Activated T-helper 17 cell treated with anti-CD3 and anti-CD28 coated beads, Interleukin-2, amount 50 U/mL, for 72 hours (primary cell): ENCODE results near the gene RSRC1. TPM values are rescaled to one million over a fixed set of nuclear protein-coding genes. Genes with fewer than 3 reads are reported as not detected.

Experiments used
- ATAC-seq: fragments of 150-1000 bp; cut with Tn5 transposase; replicated peaks from 2 replicates; pipeline ENCODE4 v1.10.0; 2021; ENCODE audit warnings: mild to moderate bottlenecking, moderate library complexity
- H3K27ac Mint-ChIP-seq: one replicate; pipeline ENCODE4 v1.8.0; 2022; ENCODE audit warnings: mixed read lengths
- H3K27me3 Mint-ChIP-seq: one replicate; pipeline ENCODE4 v1.8.0; 2022; ENCODE audit warnings: mixed read lengths
- H3K36me3 Mint-ChIP-seq: one replicate; pipeline ENCODE4 v1.8.0; 2022; ENCODE audit warnings: low read depth, mild to moderate bottlenecking, mixed read lengths
- H3K4me1 Mint-ChIP-seq: one replicate; pipeline ENCODE4 v1.8.0; 2022; ENCODE audit warnings: mixed read lengths
- H3K4me3 Mint-ChIP-seq: one replicate; pipeline ENCODE4 v1.8.0; 2022; ENCODE audit warnings: mild to moderate bottlenecking, mixed read lengths
- H3K9me3 Mint-ChIP-seq: one replicate; pipeline ENCODE4 v1.8.0; 2022; ENCODE audit warnings: mixed read lengths
- total RNA-seq, 2 donors: library from RNA; stranded (reverse); gene quantifications; one replicate each; pipeline ENCODE4 v1.2.3, GENCODE V29; 2022

Gene RSRC1
- total RNA-seq, 2 donors from 2014 or later, result 28.2 to 32.4 TPM

DNA sequence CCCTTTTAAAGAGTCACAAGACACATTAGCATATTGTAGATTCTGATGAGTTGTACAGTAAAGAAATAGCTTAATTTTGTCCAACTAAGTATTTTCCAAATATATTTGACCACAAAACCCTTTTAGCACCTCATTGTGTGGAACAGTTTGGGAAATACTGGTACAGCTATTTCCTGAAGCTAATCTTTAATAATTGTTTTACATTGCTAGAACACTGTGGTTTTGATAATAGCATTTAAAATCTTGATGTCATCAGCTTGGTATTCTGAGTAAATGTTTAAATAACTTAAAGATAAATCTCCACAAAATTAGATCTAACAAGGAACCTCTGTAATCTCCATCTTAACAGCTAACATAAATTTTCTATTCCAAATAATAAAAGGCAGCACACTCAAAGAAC, 321.1 kb downstream of the RSRC1 start:
- ATAC-seq, result no peak
- no peak overlapping the region for H3K27ac Mint-ChIP-seq
- H3K36me3 Mint-ChIP-seq, result no peaks in the 10 kb centered on the region
- no peaks in the 10 kb centered on the region for H3K9me3 Mint-ChIP-seq
- no peaks in the 10 kb centered on the region for H3K27me3 Mint-ChIP-seq
- no peaks in the 10 kb centered on the region for H3K4me1 Mint-ChIP-seq
- no peak overlapping the region for H3K4me3 Mint-ChIP-seq

DNA sequence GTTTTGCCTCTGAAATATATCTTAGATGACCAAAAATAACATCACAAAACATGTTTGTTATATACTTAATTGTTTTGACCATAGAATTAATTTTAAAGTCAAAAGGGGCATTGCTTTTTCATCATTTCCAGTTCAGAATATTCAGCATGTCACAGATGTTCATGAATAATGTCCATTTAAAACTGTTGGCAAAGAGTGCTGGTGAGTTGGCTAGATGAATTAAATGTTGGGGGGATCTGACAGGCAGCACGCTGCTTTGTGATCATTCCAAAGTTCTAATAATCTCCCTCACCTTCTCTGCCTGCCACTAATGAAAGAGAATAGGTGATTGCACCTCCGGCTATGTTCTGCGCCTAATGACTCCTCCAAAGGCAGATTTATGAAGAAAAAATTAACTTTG, 321.9 kb downstream of the RSRC1 start:
- Mint-ChIP-seq H3K27me3 (no peaks in the 10 kb centered on the region), H3K9me3 (no peaks in the 10 kb centered on the region), H3K27ac (no peak overlapping the region), H3K4me3 (no peak overlapping the region), H3K4me1 (no peaks in the 10 kb centered on the region), H3K36me3 (no peaks in the 10 kb centered on the region)
- ATAC-seq, result no peak

DNA sequence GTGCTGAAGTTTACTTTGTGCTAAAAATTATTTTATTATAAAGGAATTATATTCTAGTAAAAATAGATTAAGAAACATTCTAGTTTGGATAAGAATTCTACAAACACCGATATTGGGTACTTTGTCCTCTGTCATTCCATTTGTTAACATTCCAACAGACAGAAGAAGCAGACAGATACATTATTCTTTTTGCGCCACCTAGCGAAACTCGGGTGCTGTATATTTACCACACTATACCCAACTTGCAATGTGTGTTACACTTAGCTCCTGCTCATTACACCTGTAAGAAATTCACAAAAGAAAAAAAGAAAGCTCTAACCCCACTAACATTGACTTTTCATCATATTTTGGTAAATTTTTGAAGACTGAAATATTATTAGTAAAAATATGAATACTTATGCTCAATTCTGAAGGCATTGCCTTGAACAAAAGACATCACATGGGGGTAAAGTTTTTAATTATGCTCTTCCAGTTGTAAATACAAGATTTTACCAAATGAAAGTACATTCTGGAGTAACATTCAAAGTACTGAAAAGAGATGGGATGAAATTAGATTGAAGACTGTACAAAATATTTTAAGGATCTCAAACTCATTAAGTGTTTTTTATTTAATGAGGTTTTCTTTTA, 324.6 kb downstream of the RSRC1 start:
- Mint-ChIP-seq H3K4me3 (no peak overlapping the region), H3K27ac (no peak overlapping the region), H3K4me1 (no peaks in the 10 kb centered on the region), H3K36me3 (no peaks in the 10 kb centered on the region), H3K9me3 (no peaks in the 10 kb centered on the region), H3K27me3 (no peaks in the 10 kb centered on the region)
- ATAC-seq, result peak; percentile 47

GRCh38 chr3:158443632-158444031, 333.7 kb downstream of the RSRC1 start:
- no peak overlapping the region for H3K27ac Mint-ChIP-seq
- H3K9me3 Mint-ChIP-seq, result no peaks in the 10 kb centered on the region
- no peaks in the 10 kb centered on the region for H3K4me1 Mint-ChIP-seq
- peak; percentile 89 for ATAC-seq
- no peaks in the 10 kb centered on the region for H3K36me3 Mint-ChIP-seq
- H3K27me3 Mint-ChIP-seq, result no peaks in the 10 kb centered on the region
- no peak overlapping the region for H3K4me3 Mint-ChIP-seq

GRCh38 chr3:158447408-158447807, 337.5 kb downstream of the RSRC1 start:
- ATAC-seq, result no peak
- H3K4me3 Mint-ChIP-seq, result no peak overlapping the region
- no peaks in the 10 kb centered on the region for H3K27me3 Mint-ChIP-seq

GRCh38 chr3:158451405-158452055, 341.6 kb downstream of the RSRC1 start:
- Mint-ChIP-seq H3K4me1 (no peaks in the 10 kb centered on the region), H3K9me3 (no peaks in the 10 kb centered on the region), H3K27me3 (no peaks in the 10 kb centered on the region), H3K36me3 (no peaks in the 10 kb centered on the region), H3K27ac (no peak overlapping the region), H3K4me3 (no peak overlapping the region)
- no peak for ATAC-seq

More at GRCh38 chr3:158447408-158447807, 337.5 kb downstream of the RSRC1 start:
- Mint-ChIP-seq H3K4me1 (no peaks in the 10 kb centered on the region), H3K36me3 (no peaks in the 10 kb centered on the region), H3K9me3 (no peaks in the 10 kb centered on the region), H3K27ac (no peak overlapping the region)

DNA sequence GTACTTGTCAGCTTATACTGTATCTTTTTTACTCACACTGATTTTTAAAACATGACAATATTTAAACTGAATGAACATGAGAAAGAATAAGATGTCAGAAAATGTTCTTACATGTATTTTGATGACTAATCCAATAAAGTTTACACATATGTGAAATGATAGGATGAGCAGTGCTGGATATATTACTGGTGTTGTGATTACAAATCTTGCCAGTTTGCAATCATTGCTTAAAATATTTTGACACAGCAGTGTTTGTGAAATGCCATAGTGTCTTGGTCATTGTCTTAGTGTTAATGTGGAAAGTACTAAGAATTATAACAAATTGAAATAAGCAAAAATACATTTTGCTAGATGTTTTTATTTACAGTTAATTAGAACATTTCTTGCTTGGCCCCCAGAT, 342.4 kb downstream of the RSRC1 start:
- H3K4me3 Mint-ChIP-seq, result no peak overlapping the region
- H3K27ac Mint-ChIP-seq, result no peak overlapping the region

GRCh38 chr3:158453004-158453403, 343.1 kb downstream of the RSRC1 start:
- no peaks in the 10 kb centered on the region for H3K4me1 Mint-ChIP-seq
- no peak overlapping the region for H3K27ac Mint-ChIP-seq
- no peaks in the 10 kb centered on the region for H3K36me3 Mint-ChIP-seq
- H3K27me3 Mint-ChIP-seq, result no peaks in the 10 kb centered on the region
- no peaks in the 10 kb centered on the region for H3K9me3 Mint-ChIP-seq
- no peak for ATAC-seq
- H3K4me3 Mint-ChIP-seq, result no peak overlapping the region

More for the DNA sequence above, 342.4 kb downstream of the RSRC1 start:
- no peaks in the 10 kb centered on the region for H3K9me3 Mint-ChIP-seq
- no peaks in the 10 kb centered on the region for H3K4me1 Mint-ChIP-seq
- H3K27me3 Mint-ChIP-seq, result no peaks in the 10 kb centered on the region
- ATAC-seq, result no peak
- H3K36me3 Mint-ChIP-seq, result no peaks in the 10 kb centered on the region

DNA sequence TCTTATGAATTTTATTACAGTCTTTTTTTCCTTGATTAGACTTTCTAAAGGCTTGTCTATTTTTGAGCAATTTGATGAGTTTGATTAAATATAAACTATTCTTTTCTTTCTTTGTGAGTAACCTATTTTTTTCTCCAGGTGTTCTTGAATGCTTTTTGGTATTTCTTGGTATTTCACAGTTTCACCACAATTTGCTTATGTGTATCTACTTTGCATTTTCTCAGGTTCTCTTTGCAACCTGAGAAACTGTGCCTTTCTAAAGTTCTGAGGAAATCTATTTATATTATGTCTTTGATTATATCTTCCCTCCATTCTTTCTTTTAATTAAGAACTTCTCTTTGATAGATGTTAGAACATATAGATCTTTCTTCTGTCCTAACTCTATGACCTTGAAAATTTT, 344.0 kb downstream of the RSRC1 start:
- Mint-ChIP-seq H3K27ac (no peak overlapping the region), H3K36me3 (no peaks in the 10 kb centered on the region), H3K4me1 (no peaks in the 10 kb centered on the region), H3K4me3 (no peak overlapping the region), H3K9me3 (no peaks in the 10 kb centered on the region), H3K27me3 (no peaks in the 10 kb centered on the region)
- ATAC-seq, result no peak

DNA sequence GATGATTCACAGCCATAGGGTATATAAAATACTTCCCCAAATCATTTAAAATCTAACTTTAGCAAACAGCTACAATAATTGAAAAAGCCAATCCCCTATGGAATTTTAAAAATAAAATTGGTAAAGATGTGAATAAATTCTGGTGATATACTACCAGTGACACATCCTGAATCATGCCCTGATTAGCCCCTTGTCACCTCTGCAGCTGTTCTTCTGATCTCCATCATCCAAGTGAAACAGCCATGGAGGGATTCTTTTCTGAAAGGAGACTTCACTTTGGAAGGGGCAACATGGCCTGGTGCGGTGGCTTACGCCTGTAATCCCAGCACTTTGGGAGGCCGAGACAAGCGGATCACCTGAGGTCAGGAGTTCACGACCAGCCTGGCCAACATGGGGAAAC, 345.5 kb downstream of the RSRC1 start:
- no peak for ATAC-seq
- Mint-ChIP-seq H3K27ac (no peak overlapping the region), H3K4me1 (no peaks in the 10 kb centered on the region), H3K27me3 (no peaks in the 10 kb centered on the region), H3K4me3 (no peak overlapping the region), H3K9me3 (no peaks in the 10 kb centered on the region), H3K36me3 (no peaks in the 10 kb centered on the region)

GRCh38 chr3:158456114-158456513, 346.2 kb downstream of the RSRC1 start:
- ATAC-seq, result no peak
- Mint-ChIP-seq H3K36me3 (no peaks in the 10 kb centered on the region), H3K4me3 (no peak overlapping the region), H3K27ac (no peak overlapping the region), H3K4me1 (no peaks in the 10 kb centered on the region), H3K9me3 (no peaks in the 10 kb centered on the region), H3K27me3 (no peaks in the 10 kb centered on the region)

GRCh38 chr3:158458464-158458863, 348.6 kb downstream of the RSRC1 start:
- Mint-ChIP-seq H3K27ac (no peak overlapping the region), H3K4me3 (no peak overlapping the region), H3K27me3 (no peaks in the 10 kb centered on the region)

DNA sequence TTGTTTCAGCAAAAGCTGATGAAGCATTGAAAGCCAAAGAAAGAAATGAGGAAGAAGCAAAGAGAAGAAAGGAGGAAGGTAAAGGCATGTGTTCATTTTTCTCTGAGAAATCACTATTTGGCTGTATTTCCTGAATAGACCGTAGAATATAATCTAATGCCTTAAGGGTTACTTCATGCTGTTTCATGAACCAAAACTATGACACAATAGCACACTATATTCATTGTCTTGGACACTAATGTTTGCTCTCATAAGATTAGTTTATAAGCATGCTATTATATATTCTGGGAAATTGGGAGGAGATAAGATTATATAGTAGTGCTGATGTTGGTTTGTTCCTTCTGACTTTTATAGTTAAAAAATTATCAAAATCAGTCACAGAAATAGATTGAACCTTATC, 351.0 kb downstream of the RSRC1 start:
- Mint-ChIP-seq H3K4me3 (no peak overlapping the region), H3K36me3 (no peaks in the 10 kb centered on the region), H3K27ac (no peak overlapping the region)

More at GRCh38 chr3:158458464-158458863, 348.6 kb downstream of the RSRC1 start:
- no peaks in the 10 kb centered on the region for H3K9me3 Mint-ChIP-seq
- no peaks in the 10 kb centered on the region for H3K4me1 Mint-ChIP-seq
- ATAC-seq, result no peak
- no peaks in the 10 kb centered on the region for H3K36me3 Mint-ChIP-seq

DNA sequence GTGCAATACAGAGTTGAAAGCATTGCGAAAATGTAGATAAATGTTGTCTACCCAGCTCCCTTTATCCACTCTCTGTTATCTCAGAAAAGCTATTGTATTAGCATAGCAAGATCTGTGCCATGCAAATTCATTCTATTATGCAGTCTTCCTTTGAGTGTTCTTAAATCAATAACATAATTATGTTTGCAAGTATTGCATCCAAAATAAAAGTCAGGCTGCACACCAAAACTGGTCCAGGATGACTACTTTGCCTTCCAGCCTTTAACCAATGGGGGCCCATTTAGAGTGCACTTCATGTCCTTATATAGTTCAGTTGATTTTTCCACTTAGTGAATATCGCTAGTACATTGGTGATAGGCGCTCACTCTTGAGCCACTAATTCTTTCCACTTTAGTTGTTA, 353.7 kb downstream of the RSRC1 start:
- no peak overlapping the region for H3K27ac Mint-ChIP-seq
- H3K9me3 Mint-ChIP-seq, result no peaks in the 10 kb centered on the region
- H3K36me3 Mint-ChIP-seq, result no peaks in the 10 kb centered on the region
- no peaks in the 10 kb centered on the region for H3K27me3 Mint-ChIP-seq
- no peak overlapping the region for H3K4me3 Mint-ChIP-seq
- ATAC-seq, result no peak
- H3K4me1 Mint-ChIP-seq, result no peaks in the 10 kb centered on the region

More for the DNA sequence above, 351.0 kb downstream of the RSRC1 start:
- Mint-ChIP-seq H3K4me1 (no peaks in the 10 kb centered on the region), H3K9me3 (no peaks in the 10 kb centered on the region), H3K27me3 (no peaks in the 10 kb centered on the region)
- ATAC-seq, result no peak

DNA sequence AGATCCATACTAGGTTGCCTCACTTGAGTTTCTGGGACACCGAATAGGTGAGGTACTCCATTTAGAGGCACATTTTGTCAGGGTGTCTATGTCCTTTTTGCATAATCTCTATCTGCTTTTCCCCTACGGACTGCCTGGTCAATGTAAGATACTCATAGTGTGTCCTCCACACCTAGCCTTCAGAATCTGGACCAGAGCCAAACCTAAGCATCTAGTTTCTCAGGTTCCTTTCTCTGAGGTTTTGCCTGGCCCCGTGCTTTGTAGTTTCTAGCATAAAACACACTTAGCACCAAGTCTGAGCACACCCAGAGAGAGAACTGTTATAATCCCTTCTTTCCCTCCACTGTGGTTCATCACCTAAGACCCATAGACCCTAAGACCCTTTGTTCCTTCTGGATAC, 355.2 kb downstream of the RSRC1 start:
- Mint-ChIP-seq H3K9me3 (no peaks in the 10 kb centered on the region), H3K36me3 (no peaks in the 10 kb centered on the region), H3K4me3 (no peak overlapping the region), H3K27ac (no peak overlapping the region), H3K4me1 (no peaks in the 10 kb centered on the region), H3K27me3 (no peaks in the 10 kb centered on the region)
- no peak for ATAC-seq
